ENCODE measurements around the gene NGLY1.

- TF ChIP-seq CTCF (IDR thresholded peaks at IDR 0.05; ENCODE audit: low read length), result no peak
- no peak for TF ChIP-seq EZH2 (IDR thresholded peaks at IDR 0.05; ENCODE audit: borderline replicate concordance, low read length)
Observed at GRCh38 chr3:25803833-25804232, 20.6 kb upstream of the NGLY1 start.
